HFF-Myc (cell line): ENCODE results near the gene SLC47A1.

Source experiments
- DNase-seq: peaks from one replicate; pipeline ENCODE4 v3.0.0-alpha.2; 2011; ENCODE audit warnings: low read depth; ENCODE audit errors: extremely low read depth
- H3K4me3 ChIP-seq: replicated peaks from 2 replicates; pipeline ENCODE4 v1.5.1; 2011; ENCODE audit warnings: low read depth, mild to moderate bottlenecking, control low read depth, low read length
- TF ChIP-seq, protein P1 (sequence below): IDR thresholded peaks from 2 replicates; pipeline ENCODE4 v1.5.1; 2012; ENCODE audit warnings: mild to moderate bottlenecking, low read depth, low read length, control low read depth; ENCODE audit errors: missing control alignments

The SLC47A1 gene

DNA sequence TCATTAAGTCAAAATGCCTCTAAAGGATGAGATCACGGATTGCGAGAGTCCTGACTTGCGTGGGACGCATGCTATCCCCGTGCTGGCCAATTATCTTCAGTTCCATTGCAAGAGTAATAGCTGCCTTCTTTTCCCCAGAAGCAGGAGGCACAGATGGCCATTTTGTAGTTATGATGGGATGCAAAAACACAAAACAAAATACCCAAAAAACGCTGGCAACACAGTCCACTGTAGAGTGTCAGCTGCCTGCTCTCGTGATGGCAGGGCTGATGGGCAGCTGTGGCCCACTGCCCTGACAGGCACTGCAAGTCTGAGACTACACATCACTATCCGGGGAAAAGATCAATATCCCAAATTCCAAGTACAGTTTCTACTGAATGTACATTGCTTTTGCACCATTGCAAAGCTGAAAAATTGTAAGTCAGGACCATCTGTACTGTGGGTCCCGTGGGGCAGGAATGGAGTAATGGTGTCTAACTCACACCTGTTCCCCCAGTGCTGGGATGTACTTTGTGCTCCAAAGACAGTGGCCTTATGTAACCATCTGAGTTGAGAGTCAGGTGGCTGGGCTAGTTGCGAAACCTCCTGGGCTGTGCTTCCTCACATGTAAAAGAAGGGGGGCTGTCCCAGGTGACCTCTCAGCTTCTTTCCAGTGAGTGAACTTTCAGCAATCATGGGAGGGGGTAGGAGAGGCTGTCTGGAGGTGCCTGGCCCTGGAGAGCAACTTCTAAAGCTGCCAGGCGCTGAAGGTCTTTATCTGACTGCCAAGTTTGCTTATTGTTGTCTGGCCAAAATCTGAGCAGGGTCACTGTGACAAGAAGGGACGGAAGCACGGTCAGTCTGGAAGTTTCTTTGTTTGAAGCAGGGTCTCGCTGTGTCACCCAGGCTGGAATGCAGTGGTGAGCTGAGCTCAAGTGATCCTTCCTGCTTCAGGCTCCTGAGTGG lies 4.7 kb downstream of the SLC47A1 start:
- TF ChIP-seq, protein P1, sequence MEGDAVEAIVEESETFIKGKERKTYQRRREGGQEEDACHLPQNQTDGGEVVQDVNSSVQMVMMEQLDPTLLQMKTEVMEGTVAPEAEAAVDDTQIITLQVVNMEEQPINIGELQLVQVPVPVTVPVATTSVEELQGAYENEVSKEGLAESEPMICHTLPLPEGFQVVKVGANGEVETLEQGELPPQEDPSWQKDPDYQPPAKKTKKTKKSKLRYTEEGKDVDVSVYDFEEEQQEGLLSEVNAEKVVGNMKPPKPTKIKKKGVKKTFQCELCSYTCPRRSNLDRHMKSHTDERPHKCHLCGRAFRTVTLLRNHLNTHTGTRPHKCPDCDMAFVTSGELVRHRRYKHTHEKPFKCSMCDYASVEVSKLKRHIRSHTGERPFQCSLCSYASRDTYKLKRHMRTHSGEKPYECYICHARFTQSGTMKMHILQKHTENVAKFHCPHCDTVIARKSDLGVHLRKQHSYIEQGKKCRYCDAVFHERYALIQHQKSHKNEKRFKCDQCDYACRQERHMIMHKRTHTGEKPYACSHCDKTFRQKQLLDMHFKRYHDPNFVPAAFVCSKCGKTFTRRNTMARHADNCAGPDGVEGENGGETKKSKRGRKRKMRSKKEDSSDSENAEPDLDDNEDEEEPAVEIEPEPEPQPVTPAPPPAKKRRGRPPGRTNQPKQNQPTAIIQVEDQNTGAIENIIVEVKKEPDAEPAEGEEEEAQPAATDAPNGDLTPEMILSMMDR: no peak
- no peak for DNase-seq
- no peak overlapping the region for H3K4me3 ChIP-seq

DNA sequence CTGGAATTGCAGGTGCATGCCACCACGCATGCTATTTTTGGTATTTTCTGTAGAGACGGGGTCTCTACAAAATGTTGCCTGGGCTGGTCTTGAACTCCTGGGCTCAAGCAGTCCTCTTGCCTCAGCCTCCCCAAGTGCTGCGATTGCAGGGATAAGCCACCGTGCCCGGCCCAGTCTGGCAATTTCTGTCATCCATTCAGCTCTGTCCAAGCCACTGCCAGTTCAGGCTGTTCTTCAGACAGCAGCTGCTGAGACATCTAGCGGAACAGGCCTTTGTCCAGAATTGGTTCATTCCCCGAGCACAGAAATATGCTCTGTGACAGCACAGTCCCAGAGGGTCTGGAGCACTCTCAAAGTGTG lies 5.4 kb downstream of the SLC47A1 start:
- TF ChIP-seq, protein P1: no peak
- no peak for DNase-seq
- no peak overlapping the region for H3K4me3 ChIP-seq

DNA sequence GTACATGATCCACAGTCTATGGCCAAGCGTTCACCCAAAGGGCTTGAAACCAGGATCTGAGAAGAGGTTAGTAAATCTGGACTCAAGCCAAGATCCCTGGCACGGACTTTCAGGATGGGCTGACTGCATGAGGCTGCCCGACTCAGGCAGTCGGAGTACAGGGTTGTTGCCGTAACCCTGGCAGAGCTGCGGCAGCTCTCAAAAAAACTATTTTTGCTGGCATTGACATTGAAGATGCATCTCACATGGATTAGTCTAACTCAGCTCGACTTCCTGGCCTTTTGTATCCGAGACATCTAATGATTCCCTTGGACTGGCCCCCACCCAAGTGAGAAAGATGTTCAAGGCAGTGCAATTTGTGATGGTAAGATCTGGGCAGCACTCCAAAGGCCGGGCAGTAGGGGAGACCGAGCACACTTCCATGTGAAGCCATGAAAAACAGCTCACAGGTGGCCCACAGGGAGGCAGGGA lies 6.2 kb downstream of the SLC47A1 start:
- DNase-seq: no peak
- H3K4me3 ChIP-seq: no peak overlapping the region
- TF ChIP-seq, protein P1: no peak

DNA sequence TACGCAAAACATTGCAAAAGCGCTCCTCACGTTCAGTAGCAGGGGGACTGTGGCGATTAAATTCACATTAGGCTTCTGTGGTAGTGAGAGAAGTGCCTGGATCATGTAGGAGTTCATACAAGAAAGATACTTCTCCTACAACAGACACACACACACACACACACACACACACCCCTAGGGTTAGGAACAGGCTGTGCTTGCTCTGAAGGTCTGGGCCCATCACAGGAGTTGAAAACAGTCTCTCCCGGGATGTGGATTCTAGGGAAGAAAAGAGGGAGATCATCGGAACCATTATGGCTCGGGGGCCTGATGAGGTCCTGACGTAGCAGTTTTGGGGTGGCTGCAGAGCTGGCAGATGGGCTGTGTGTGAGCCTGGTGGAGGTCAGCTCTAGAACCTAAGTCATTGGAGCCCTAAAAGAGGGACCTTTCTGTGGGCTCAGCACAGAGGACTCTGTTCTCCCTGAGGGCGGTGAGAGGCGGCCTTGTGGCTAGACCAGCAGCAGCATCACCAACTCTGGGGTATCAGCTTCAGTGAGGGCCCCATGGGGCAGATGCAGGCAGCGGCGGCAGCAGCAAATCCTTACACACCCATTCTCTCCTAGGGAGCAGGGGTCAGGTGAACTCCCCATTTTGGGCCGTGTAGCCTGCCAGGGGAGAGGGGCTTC lies 7.2 kb downstream of the SLC47A1 start:
- H3K4me3 ChIP-seq: no peak overlapping the region
- no peak for DNase-seq
- TF ChIP-seq, protein P1: no peak

DNA sequence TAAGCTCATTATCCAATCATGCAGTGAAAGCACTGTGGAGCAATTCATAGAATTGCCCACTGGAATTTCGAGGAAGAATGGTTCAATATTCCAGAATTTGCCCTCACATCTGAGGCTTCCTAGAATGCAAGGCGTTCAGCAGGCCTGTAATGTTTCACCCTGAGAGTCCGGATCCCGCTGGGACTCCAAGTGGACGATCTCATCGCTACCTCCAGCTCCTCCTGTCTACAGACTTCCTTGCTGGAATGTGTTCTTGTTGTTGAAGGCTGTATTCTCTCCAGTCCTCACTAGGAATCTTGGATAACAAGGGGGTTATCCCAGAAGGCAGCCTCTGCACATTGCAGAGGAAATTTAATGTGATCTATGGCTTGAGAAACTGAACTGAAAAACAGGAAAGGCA lies 7.8 kb downstream of the SLC47A1 start:
- DNase-seq: no peak
- no peak overlapping the region for H3K4me3 ChIP-seq
- TF ChIP-seq, protein P1: no peak

DNA sequence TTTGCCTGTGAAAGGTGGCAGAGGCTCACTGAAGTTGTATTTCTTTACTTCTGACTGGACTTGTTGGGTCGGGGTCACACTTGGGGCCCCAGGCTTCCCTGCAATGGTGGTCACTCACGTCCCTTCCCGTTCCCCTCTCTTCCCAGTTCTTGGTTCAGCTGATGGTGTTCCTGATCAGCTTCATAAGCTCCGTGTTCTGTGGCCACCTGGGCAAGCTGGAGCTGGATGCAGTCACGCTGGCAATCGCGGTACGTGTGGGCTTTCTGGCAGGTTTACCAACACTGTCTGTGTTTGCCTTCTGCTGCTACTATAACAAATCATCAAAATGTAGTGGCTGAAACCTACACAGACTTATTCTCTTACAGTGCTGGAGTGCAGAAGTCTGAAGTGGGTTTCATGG lies 8.6 kb downstream of the SLC47A1 start:
- TF ChIP-seq, protein P1: no peak
- no peak overlapping the region for H3K4me3 ChIP-seq
- DNase-seq: no peak
